ENCODE data around the gene AP4M1. TPM values are rescaled to one million over a fixed set of nuclear protein-coding genes. Genes with fewer than 3 reads are reported as not detected.

AP4M1 gene
- total RNA-seq, 2 experiments from 2014 or later = 25.0 to 33.8 TPM

- H3K4me3 ChIP-seq (ENCODE audit: low read depth, low read length, poor library complexity, severe bottlenecking) = no peak overlapping the region
- H3K4me1 ChIP-seq (ENCODE audit: insufficient read depth, low read length, poor library complexity, severe bottlenecking) = peaks cover 53% of the 10 kb centered on the region
- DNase-seq (ENCODE audit: low spot score) = no peak
- H2AFZ ChIP-seq (ENCODE audit: low read length) = no peak overlapping the region
- no peaks in the 10 kb centered on the region for H3K9me3 ChIP-seq (ENCODE audit: low read length)
- no peak overlapping the region for H3K27ac ChIP-seq (ENCODE audit: low read depth, low read length, poor library complexity, severe bottlenecking)
- H3K9me2 ChIP-seq (ENCODE audit: insufficient read depth, low read length) = no peaks in the 10 kb centered on the region
- POLR2A ChIA-PET = interaction anchor here (0.6 kb wide), 1 partner anchor 61 kb away, joined by 3 read pairs; no protein-coding TSS in a partner anchor
- peaks cover 63% of the 10 kb centered on the region for H3K36me3 ChIP-seq (ENCODE audit: insufficient read depth, low read length)
- TF ChIP-seq CTCF (conservative IDR thresholded peaks at IDR 0.05; ENCODE audit: low read length) = no peak
- intact Hi-C loops (cut with micrococcal nuclease; ENCODE audit: unreplicated experiment) = loop anchor here (5.0 kb wide), 1 partner anchor 62 kb away; the partner anchor contains the start of gene PVRIG
- CTCF ChIA-PET (ENCODE audit: unreplicated experiment) = no interaction called here
- peaks cover 30% of the 10 kb centered on the region; the same call in 1 of the 2 replicates for H3K79me2 ChIP-seq (ENCODE audit: insufficient read depth, low read depth, low read length)
- H4K20me1 ChIP-seq (ENCODE audit: insufficient read depth, low read length) = peaks cover 10% of the 10 kb centered on the region; the same call in 1 of the 2 replicates
- no TSS peak for BruUV-seq (replicated peaks)
- H3K4me2 ChIP-seq (ENCODE audit: low read length) = 0 out of 2 replicates have a peak overlapping the region, but pooled peaks have one; percentile 2
These were observed 54.3 kb downstream of the AP4M1 start for GRCh38 chr7:100155553-100156317.

- Histone ChIP-seq H3K4me2 (ENCODE audit: low read length) (peak overlapping the region; percentile 98), H4K20me1 (ENCODE audit: insufficient read depth, low read length) (peaks cover 10% of the 10 kb centered on the region; the same call in 1 of the 2 replicates), H3K27ac (ENCODE audit: low read depth, low read length, poor library complexity, severe bottlenecking) (peak overlapping the region; percentile 62), H2AFZ (ENCODE audit: low read length) (no peak overlapping the region), H3K9me3 (ENCODE audit: low read length) (no peaks in the 10 kb centered on the region), H3K36me3 (ENCODE audit: insufficient read depth, low read length) (peaks cover 61% of the 10 kb centered on the region), H3K9me2 (ENCODE audit: insufficient read depth, low read length) (no peaks in the 10 kb centered on the region), H3K4me1 (ENCODE audit: insufficient read depth, low read length, poor library complexity, severe bottlenecking) (peaks cover 51% of the 10 kb centered on the region), H3K4me3 (ENCODE audit: low read depth, low read length, poor library complexity, severe bottlenecking) (peak overlapping the region; percentile 93), H3K79me2 (ENCODE audit: insufficient read depth, low read depth, low read length) (peaks cover 28% of the 10 kb centered on the region; the same call in 1 of the 2 replicates)
- no peak for DNase-seq (ENCODE audit: low spot score)
- POLR2A ChIA-PET = interaction anchor here (0.5 to 2.0 kb wide), 4 partner anchors 8 to 366 kb away, joined by 3 to 7 read pairs (median 3); partner anchors contain the start of gene LAMTOR4
- intact Hi-C loops (cut with micrococcal nuclease; ENCODE audit: unreplicated experiment) = loop anchor here (5.0 kb wide), 1 partner anchor 61 kb away; the partner anchor contains the start of gene PVRIG
- BruUV-seq (replicated peaks) = TSS peak; percentile 25
- CTCF ChIA-PET (ENCODE audit: unreplicated experiment) = no interaction called here
- no peak for TF ChIP-seq EZH2phosphoT487 (IDR thresholded peaks at IDR 0.05; ENCODE audit: borderline replicate concordance, low read depth, low read length)
- TF ChIP-seq CTCF (conservative IDR thresholded peaks at IDR 0.05; ENCODE audit: low read length) = no peak
These were observed 55.1 kb downstream of the AP4M1 start for GRCh38 chr7:100156331-100157068.

Measured in OCI-LY7 (cell line).